CD4-positive, alpha-beta memory T cell (primary cell): Measurements from ENCODE around the gene TBC1D25. TPM values are rescaled to one million over a fixed set of nuclear protein-coding genes. Genes with fewer than 3 reads are reported as not detected.

Experiments used
- CTCF ChIA-PET: fragments of 350-600 bp; sonication (Branson Sonifier 250); formaldehyde crosslinking; loops from one replicate; lab custom pipeline; 2021; ENCODE audit warnings: inconsistent platforms; ENCODE audit not compliant: partially characterized antibody; lab: Charles Lee
- POLR2A ChIA-PET: fragments of 350-600 bp; sonication (Branson Sonifier 250); formaldehyde crosslinking; loops from one replicate; lab custom pipeline; 2021; ENCODE audit not compliant: partially characterized antibody; lab: Charles Lee
- DNase-seq, 5 donors: peaks; one replicate each; pipeline versions ENCODE4 v3.0.0 to v3.0.0-alpha.2; 2020 to 2022; ENCODE audit warnings: mixed read lengths in 1 of 5
- H3K27ac ChIP-seq: one replicate; pipeline ENCODE4 v1.7.0; 2013; ENCODE audit warnings: low read depth, low read length
- H3K27me3 ChIP-seq: 2 replicates; pipeline ENCODE4 v1.7.0; 2013; ENCODE audit warnings: mild to moderate bottlenecking, low read length, moderate library complexity; ENCODE audit not compliant: insufficient read depth
- H3K36me3 ChIP-seq: 2 replicates; pipeline ENCODE4 v1.7.0; 2013; ENCODE audit warnings: mild to moderate bottlenecking, low read length, moderate library complexity; ENCODE audit not compliant: insufficient read depth
- H3K4me1 ChIP-seq: 2 replicates; pipeline ENCODE4 v1.7.0; 2013; ENCODE audit warnings: mild to moderate bottlenecking, low read length, moderate library complexity; ENCODE audit not compliant: insufficient read depth
- H3K4me3 ChIP-seq, 2 donors: one replicate each; pipeline ENCODE4 v1.7.0; 2013; ENCODE audit warnings: low read length in 2 of 2, mild to moderate bottlenecking in 1 of 2
- H3K9me3 ChIP-seq, 2 donors: one replicate each; pipeline ENCODE4 v1.7.0; 2013; ENCODE audit warnings: low read length in 2 of 2, control low read depth in 1 of 2; ENCODE audit not compliant: control insufficient read depth in 1 of 2
- H3K27ac Mint-ChIP-seq, 7 donors: one replicate each; pipeline ENCODE4 v1.8.0; 2020 to 2021; ENCODE audit warnings: mixed read lengths in 7 of 7, mild to moderate bottlenecking in 6 of 7, inconsistent platforms in 3 of 7, moderate library complexity in 3 of 7
- H3K27me3 Mint-ChIP-seq, 2 donors: one replicate each; pipeline ENCODE4 v1.8.0; 2020 to 2021; ENCODE audit warnings: mixed read lengths in 2 of 2
- H3K36me3 Mint-ChIP-seq, 2 donors: one replicate each; pipeline ENCODE4 v1.8.0; 2020 to 2021; ENCODE audit warnings: mixed read lengths in 2 of 2, inconsistent platforms in 1 of 2, mild to moderate bottlenecking in 1 of 2
- H3K4me1 Mint-ChIP-seq, 4 donors: one replicate each; pipeline ENCODE4 v1.8.0; 2020 to 2021; ENCODE audit warnings: mixed read lengths in 4 of 4, mild to moderate bottlenecking in 1 of 4
- H3K4me3 Mint-ChIP-seq, 8 donors: one replicate each; pipeline ENCODE4 v1.8.0; 2020 to 2021; ENCODE audit warnings: mixed read lengths in 8 of 8, mild to moderate bottlenecking in 7 of 8, moderate library complexity in 6 of 8, inconsistent platforms in 3 of 8
- H3K9me3 Mint-ChIP-seq, 8 donors: one replicate each; pipeline ENCODE4 v1.8.0; 2020 to 2021; ENCODE audit warnings: mixed read lengths in 8 of 8, mild to moderate bottlenecking in 5 of 8, inconsistent platforms in 3 of 8, moderate library complexity in 1 of 8
- intact Hi-C: fragments of 100-400 bp; cut with micrococcal nuclease; formaldehyde crosslinking; loops from one replicate; pipeline ENCODE4 v1.15.1; 2023
- polyA plus RNA-seq, 2 donors: library from polyadenylated mRNA; unstranded; fragments of 300-500 nt; fragmentation: Illumina TruSeq; gene quantifications; one replicate each; pipeline ENCODE4 v1.2.3, GENCODE V29; 2021
- total RNA-seq, 2 experiments: library from RNA; stranded (reverse); gene quantifications; one replicate each; pipeline ENCODE4 v1.2.3, GENCODE V29; 2021

TBC1D25 gene
- total RNA-seq, result 10 to 100 TPM; 22.8 to 24.5 TPM
- 10 to 100 TPM; 18.6 to 21.1 TPM for polyA plus RNA-seq

- ChIA-PET CTCF (interaction anchor here (0.8 to 3.2 kb wide), 11 partner anchors 10 to 470 kb away, joined by 3 to 17 read pairs (median 3); partner anchors contain the start of genes RBM3 and SLC38A5), POLR2A (interaction anchor here (0.6 to 4.0 kb wide), 16 partner anchors 9 to 652 kb away, joined by 3 to 49 read pairs (median 6); partner anchors contain the start of genes EBP, FTSJ1, HDAC6 and OTUD5)
- H3K4me3 ChIP-seq, result peak within 1 kb of the TSS; percentile 23 to 70
- Mint-ChIP-seq H3K9me3 (no peaks in the 10 kb centered on the region), H3K36me3 (peaks cover 4 to 20% of the 10 kb centered on the region in 2 donors), H3K27me3 (no peaks in the 10 kb centered on the region), H3K4me1 (peaks cover 13 to 24% (median 17%) of the 10 kb centered on the region in 4 donors), H3K4me3 (peak within 1 kb of the TSS; percentile 83 to 92 (median 88)), H3K27ac (peak within 1 kb of the TSS; percentile 91 to 99 (median 96))
- peaks cover 20% of the 10 kb centered on the region for H3K4me1 ChIP-seq
- H3K36me3 ChIP-seq, result no peaks in the 10 kb centered on the region
- no peaks in the 10 kb centered on the region for H3K27me3 ChIP-seq
- intact Hi-C loops, result loop anchor here (1.0 kb wide), 4 partner anchors 18 to 456 kb away; partner anchors contain the start of genes EBP, FTSJ1 and RBM3
- no peaks in the 10 kb centered on the region for H3K9me3 ChIP-seq
- peak within 1 kb of the TSS; percentile 95 for H3K27ac ChIP-seq
- DNase-seq, result peak; percentile 92 to 99 (median 97)
Observed at GRCh38 chrX:48539345-48540027, at the start of gene TBC1D25. TSS of gene TBC1D25 (plus strand) at chrX:48539714. CDS start at chrX:48539798, 84 bp downstream.

- Mint-ChIP-seq H3K27me3 (no peaks in the 10 kb centered on the region), H3K27ac (no peak overlapping the region), H3K9me3 (peaks cover 0 to 3% (median 0%) of the 10 kb centered on the region in 8 donors), H3K4me1 (no peaks in the 10 kb centered on the region), H3K36me3 (no peaks in the 10 kb centered on the region), H3K4me3 (no peak overlapping the region)
- DNase-seq, result no peak
- Histone ChIP-seq H3K27me3 (no peaks in the 10 kb centered on the region), H3K4me3 (no peak overlapping the region), H3K36me3 (no peaks in the 10 kb centered on the region), H3K4me1 (no peaks in the 10 kb centered on the region), H3K9me3 (no peaks in the 10 kb centered on the region), H3K27ac (no peak overlapping the region)
- CTCF ChIA-PET, result interaction anchor here (0.7 kb wide), 1 partner anchor 23 kb away, joined by 3 read pairs; no protein-coding TSS in a partner anchor
- intact Hi-C loops, result no loop called here
- POLR2A ChIA-PET, result no interaction called here
Observed at GRCh38 chrX:48489892-48490291, 49.6 kb upstream of the TBC1D25 start.

DNA sequence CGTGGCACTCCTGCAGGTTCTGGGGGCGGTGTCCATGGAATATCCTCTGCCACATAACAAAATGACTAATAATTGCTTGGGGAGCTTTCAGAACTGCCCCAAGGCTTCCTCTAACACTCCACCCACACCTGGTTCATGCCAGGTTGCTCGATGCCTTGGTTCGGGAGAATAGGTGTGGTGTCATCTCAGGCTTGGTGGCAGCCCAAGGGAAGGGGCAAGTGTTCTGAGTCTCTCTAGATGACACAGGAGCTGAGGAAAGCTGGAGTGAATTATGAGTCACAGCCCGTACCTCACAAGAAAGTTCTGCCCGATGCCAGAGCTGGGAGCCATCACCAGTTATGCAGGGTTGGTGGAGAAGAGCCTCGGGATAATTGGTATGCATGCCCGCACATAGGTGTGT lies 48.9 kb upstream of the TBC1D25 start:
- Mint-ChIP-seq H3K27me3 (no peaks in the 10 kb centered on the region), H3K9me3 (peaks cover 0 to 3% (median 0%) of the 10 kb centered on the region in 8 donors), H3K36me3 (no peaks in the 10 kb centered on the region), H3K27ac (no peak overlapping the region), H3K4me1 (no peaks in the 10 kb centered on the region), H3K4me3 (no peak overlapping the region)
- DNase-seq, result no peak
- H3K27me3 ChIP-seq, result no peaks in the 10 kb centered on the region
- no peaks in the 10 kb centered on the region for H3K9me3 ChIP-seq
- H3K4me1 ChIP-seq, result no peaks in the 10 kb centered on the region
- POLR2A ChIA-PET, result no interaction called here
- no peak overlapping the region for H3K4me3 ChIP-seq
- no peaks in the 10 kb centered on the region for H3K36me3 ChIP-seq
- intact Hi-C loops, result no loop called here
- CTCF ChIA-PET, result no interaction called here
- H3K27ac ChIP-seq, result no peak overlapping the region

DNA sequence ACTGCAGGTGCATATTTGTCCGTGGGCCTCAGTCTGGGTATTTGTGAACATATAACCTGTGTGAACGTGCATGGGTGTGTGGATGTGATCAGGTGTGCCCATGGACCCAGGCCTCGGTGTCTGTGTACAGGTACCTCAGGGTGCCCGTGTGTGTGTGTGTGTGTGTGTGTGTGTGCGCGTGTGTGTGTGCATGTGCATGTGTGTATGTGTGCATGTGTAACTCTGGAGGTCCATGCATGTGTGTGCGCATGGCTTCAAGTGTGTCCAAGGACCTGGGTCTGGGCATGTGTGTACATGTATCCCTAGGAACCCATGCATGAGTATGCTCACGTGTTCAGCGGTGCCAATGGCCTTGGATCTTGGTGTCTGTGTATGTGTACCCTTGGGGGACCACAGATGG lies 47.7 kb upstream of the TBC1D25 start:
- Mint-ChIP-seq H3K36me3 (no peaks in the 10 kb centered on the region), H3K27me3 (no peaks in the 10 kb centered on the region), H3K27ac (no peak overlapping the region), H3K4me3 (no peak overlapping the region), H3K9me3 (peaks cover 0 to 3% (median 0%) of the 10 kb centered on the region in 8 donors), H3K4me1 (no peaks in the 10 kb centered on the region)
- no peak for DNase-seq
- Histone ChIP-seq H3K4me1 (no peaks in the 10 kb centered on the region), H3K4me3 (no peak overlapping the region), H3K36me3 (no peaks in the 10 kb centered on the region), H3K9me3 (no peaks in the 10 kb centered on the region), H3K27ac (no peak overlapping the region), H3K27me3 (no peaks in the 10 kb centered on the region)
- POLR2A ChIA-PET, result no interaction called here
- intact Hi-C loops, result no loop called here
- CTCF ChIA-PET, result no interaction called here

GRCh38 chrX:48492293-48492910 lies 47.1 kb upstream of the TBC1D25 start:
- intact Hi-C loops, result no loop called here
- H3K9me3 ChIP-seq, result no peaks in the 10 kb centered on the region
- no peak overlapping the region for H3K27ac ChIP-seq
- Mint-ChIP-seq H3K27me3 (no peaks in the 10 kb centered on the region), H3K4me1 (no peaks in the 10 kb centered on the region), H3K4me3 (no peak overlapping the region), H3K27ac (no peak overlapping the region), H3K36me3 (no peaks in the 10 kb centered on the region), H3K9me3 (peaks cover 0 to 3% (median 0%) of the 10 kb centered on the region in 8 donors)
- H3K4me1 ChIP-seq, result no peaks in the 10 kb centered on the region
- no peaks in the 10 kb centered on the region for H3K27me3 ChIP-seq
- ChIA-PET POLR2A (no interaction called here), CTCF (no interaction called here)
- no peak for DNase-seq
- H3K36me3 ChIP-seq, result no peaks in the 10 kb centered on the region
- H3K4me3 ChIP-seq, result no peak overlapping the region

DNA sequence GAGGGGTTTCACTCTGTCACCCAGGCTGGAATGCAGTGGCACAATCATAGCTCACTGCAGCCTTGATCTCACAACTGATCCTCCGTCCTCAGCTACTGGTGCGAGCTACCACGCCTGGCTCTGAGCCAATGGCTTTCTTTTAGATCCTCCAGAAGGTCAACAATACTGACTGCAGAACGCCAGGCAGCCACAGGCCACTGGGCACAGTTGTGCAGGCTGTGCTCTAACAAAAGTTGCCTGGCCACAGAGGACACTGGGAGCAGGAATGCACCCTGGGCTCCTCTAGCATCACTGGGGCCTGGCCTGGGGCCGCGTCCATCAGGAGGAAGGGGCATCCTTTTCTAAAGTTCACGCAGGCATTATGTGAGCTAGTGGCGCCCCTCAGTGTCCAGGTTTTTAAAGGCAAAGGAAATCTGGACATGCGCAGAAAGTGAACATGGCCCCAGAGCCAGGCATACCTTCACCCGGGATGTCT lies 45.6 kb upstream of the TBC1D25 start:
- H3K27me3 Mint-ChIP-seq, result peaks cover 0 to 2% of the 10 kb centered on the region in 2 donors
- no peaks in the 10 kb centered on the region for H3K36me3 ChIP-seq
- H3K9me3 ChIP-seq, result no peaks in the 10 kb centered on the region
- H3K4me1 Mint-ChIP-seq, result no peaks in the 10 kb centered on the region
- DNase-seq, result no peak
- peaks cover 0 to 3% (median 0%) of the 10 kb centered on the region in 8 donors for H3K9me3 Mint-ChIP-seq
- no peaks in the 10 kb centered on the region for H3K4me1 ChIP-seq
- intact Hi-C loops, result no loop called here
- H3K27ac ChIP-seq, result no peak overlapping the region
- no peak overlapping the region for H3K4me3 ChIP-seq
- ChIA-PET POLR2A (interaction anchor here (0.6 kb wide), 1 partner anchor 46 kb away, joined by 3 read pairs; no protein-coding TSS in a partner anchor), CTCF (interaction anchor here (1.5 kb wide), 1 partner anchor 412 kb away, joined by 6 read pairs; no protein-coding TSS in a partner anchor)
- no peak overlapping the region for H3K4me3 Mint-ChIP-seq
- no peaks in the 10 kb centered on the region for H3K27me3 ChIP-seq
- H3K27ac Mint-ChIP-seq, result no peak overlapping the region
- no peaks in the 10 kb centered on the region for H3K36me3 Mint-ChIP-seq

DNA sequence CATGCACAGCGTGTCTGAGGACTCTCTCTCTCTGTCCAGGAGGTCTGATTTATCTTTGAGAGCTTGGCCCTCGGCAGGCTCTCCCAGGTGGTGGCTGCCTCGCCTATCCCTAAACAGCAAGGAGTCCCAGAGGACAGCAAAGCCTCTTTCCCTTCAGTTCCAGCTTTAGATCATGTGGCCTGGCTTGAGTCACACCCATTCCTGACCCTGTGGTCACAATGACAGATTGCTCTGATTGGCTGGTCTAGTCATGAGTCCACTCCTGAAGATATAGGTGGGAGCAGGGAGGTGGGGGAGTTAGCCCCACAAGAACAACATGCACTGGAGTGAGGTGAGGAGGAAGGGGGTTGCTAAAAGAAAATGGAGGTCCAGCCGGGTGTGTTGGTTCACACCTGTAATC lies 42.9 kb upstream of the TBC1D25 start:
- no peak overlapping the region for H3K4me3 ChIP-seq
- no peak for DNase-seq
- Mint-ChIP-seq H3K36me3 (no peaks in the 10 kb centered on the region), H3K4me3 (no peak overlapping the region), H3K27me3 (peaks cover 0 to 2% of the 10 kb centered on the region in 2 donors), H3K9me3 (peaks cover 0 to 3% (median 0%) of the 10 kb centered on the region in 8 donors), H3K27ac (no peak overlapping the region), H3K4me1 (peaks cover 0 to 3% (median 0%) of the 10 kb centered on the region in 4 donors)
- H3K27ac ChIP-seq, result no peak overlapping the region
- intact Hi-C loops, result no loop called here
- no peaks in the 10 kb centered on the region for H3K9me3 ChIP-seq
- no peaks in the 10 kb centered on the region for H3K4me1 ChIP-seq
- ChIA-PET CTCF (no interaction called here), POLR2A (no interaction called here)
- H3K36me3 ChIP-seq, result no peaks in the 10 kb centered on the region
- H3K27me3 ChIP-seq, result no peaks in the 10 kb centered on the region
